GM19023 (cell line): ENCODE data around the gene HTD2.
A peak's percentile ranks its signal among the peaks of the same experiment; 100 is the strongest.
"Not testable (repeated sequence)": the region's sequence is repeated elsewhere in the genome, so short reads cannot be mapped to it uniquely, and the experiment has no call there.

ENCODE experiments used
- ATAC-seq: cut with Tn5 transposase; IDR thresholded peaks from one replicate; pipeline ENCODE4 v1.9.1; 2021; ENCODE audit warnings: mild to moderate bottlenecking, moderate library complexity; ENCODE audit not compliant: unreplicated experiment

The HTD2 gene

DNA sequence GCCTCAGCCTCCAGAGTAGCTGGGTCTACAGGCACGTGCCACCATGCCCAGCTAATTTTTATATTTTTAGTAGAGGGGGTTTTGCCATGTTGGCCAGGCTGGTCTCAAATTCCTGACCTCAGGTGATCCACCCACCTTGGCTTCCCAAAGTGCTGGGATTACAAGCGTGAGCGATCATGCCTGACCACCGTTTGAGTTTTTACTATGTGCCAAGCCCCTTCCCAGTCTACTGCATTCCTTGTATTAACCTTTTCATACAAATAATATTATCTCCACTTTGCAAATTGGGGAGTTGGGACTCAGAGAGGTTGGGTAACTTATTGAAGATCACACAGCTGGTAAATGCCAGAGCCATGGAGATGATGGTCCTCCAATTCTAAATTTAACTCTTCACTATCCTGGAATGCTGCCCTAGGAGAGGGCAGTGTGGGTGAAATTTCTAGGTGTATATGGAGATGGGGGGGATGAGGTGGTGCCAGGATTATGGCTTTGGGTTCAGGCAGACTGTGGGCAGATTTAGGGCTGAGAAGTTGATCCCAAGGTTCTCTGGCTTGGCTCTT is 25.4 kb downstream of the HTD2 start:
- ATAC-seq = no peak

DNA sequence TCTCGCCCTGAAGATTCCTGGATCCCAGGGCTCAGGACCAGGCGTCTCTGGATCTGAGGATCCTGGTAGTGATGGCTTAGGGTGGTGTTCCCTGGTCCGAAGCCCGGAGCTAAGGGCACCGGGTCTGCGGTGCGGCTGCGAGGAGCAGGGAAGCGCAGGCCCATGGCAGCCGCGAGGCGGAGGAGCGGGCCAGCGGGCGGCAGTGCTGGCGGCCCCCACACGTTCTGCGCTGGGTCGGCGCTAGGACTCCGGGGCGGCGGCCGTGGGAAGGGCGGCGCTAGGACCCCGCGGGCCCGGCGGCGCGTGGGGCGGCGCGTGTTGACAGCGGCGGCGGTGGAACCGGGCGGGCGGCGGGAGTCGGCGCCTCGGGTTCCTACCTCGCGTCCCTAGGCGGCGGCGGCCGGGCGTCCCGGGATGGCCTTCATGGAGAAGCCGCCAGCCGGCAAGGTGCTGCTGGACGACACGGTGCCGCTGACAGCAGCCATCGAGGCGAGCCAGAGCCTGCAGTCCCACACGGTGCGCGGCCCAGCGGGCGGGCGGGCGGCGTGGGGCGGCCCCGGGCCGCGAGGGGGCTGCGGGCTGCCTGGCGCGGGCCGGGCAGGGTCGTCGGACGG is 26.4 kb downstream of the HTD2 start, which contains the start of gene PXK:
Gene PXK, plus strand, starts transcription at position 318 of the 614 bp plus-strand sequence. Its CDS starts 97 bp downstream, at position 415.
- ATAC-seq = peak; percentile 94

DNA sequence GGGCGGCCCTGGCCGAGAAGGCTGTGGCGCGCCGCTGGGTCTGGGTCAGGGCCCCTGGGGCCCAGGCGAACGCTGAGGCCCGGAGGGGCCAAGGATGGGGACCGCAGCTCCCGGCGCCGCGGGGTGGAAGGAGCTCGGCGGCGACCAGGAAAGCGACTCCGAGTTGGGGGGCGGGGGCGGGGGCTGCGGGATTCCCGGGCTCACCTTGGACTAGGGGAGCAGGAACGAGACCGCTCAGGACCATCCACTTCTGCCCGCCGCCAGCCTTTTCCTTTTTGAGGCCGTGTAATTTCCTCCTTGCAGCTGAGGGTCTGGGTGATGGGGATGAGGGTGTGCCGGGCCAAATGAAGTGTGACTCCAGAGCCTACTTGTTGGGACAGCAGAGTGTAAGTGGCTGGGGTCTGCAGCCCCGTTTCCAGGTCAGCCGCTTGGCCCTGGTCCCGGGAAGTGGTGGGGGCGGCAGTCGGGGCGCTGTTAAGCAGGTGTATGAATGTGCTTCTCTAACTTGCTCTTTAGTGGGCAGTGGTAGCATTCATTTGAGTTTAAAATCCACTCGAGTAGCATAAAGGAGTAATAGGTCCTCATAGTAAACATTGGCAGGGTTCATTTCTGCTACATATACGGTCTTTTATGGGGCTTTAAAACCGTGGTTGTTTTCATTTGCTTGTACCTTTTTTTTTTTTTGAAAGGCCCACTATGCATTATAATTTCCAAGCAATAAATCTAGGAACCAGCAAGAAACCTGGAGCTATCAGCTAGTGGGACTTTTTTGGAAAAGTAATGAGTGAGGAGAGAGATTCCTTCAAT is 27.1 kb downstream of the HTD2 start:
- ATAC-seq = peak; percentile 37

DNA sequence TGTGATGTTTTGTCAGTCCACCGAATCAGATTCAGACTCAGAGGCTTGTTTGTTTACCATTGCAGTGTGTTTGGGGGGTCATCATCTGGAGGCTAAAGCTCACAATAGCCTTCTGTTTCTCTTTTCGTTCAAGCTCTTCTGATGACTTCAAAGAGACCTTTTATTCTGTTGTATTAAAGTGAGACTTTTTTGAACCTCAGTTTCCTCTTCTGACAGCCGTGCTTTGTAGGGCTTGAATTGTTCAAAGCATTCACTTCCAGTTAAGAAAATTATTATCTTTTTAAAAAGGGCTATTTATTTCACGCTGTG is 27.6 kb downstream of the HTD2 start:
- ATAC-seq = no peak

DNA sequence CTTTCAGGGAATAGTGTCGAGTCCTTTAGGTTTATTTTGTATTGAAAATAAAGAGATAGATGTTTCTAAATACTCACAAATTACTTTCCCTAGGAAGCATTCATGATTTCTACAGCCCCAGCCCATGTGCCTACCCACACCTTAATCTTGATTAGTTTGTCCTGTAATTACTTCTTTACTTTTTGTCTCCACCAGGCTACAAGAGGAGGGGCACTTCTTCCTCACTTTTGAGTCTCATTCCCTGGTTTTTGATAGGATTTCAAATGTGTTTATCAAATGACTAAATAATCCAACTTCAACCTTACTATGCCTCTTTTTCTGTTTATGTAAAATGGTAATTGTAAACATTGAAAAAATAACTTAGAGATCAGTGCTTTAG is 28.2 kb downstream of the HTD2 start:
- no peak for ATAC-seq

DNA sequence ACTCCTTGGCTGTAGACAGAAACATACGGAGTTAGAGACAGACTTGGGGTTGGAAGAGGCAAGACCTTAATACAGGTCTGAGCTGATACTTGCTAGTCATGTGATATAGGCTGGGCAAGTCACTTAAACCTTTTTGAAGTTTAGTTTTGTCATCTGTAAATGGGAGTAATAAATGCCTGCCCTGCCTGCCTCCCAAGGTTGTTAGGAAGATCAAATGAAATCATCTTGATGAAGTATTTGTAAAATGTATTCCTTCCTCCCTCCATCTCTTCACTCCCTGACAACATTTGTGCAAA is 29.3 kb downstream of the HTD2 start:
- no peak for ATAC-seq

DNA sequence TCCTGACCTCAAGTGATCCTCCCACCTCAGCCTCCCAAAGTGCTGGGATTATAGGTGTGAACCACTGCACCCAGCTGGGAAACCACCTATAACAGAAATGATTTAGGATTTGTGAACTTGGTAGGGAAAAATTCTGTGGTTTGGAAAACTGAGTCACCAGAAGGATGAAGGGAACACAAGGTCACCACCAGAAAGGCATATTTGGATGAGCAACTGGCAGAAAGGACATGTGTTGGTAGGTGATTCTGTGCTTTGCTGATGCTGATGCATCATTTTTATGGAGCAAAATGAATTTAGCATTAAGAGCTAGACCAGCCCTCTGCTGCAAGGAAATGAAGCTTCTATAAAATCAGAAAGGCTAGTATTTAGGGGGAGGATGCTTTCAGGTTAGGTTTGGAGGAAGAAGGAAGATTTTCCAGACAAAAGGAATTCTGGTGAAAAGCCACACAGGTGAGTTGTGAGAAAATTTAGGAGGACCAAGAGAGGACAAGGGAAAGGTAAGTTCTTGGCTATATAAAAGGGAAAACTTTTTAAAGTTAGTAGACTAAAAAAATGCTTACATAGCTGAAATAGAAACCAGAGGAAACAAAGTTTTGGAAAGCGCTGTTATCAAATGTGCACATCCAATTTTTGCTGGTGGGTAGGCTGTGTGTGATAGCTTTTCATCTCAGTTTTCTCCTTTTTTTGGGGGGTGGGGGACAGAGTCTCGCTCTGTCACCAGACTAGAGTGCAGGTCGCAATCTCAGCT is 30.0 kb downstream of the HTD2 start:
- no peak for ATAC-seq

DNA sequence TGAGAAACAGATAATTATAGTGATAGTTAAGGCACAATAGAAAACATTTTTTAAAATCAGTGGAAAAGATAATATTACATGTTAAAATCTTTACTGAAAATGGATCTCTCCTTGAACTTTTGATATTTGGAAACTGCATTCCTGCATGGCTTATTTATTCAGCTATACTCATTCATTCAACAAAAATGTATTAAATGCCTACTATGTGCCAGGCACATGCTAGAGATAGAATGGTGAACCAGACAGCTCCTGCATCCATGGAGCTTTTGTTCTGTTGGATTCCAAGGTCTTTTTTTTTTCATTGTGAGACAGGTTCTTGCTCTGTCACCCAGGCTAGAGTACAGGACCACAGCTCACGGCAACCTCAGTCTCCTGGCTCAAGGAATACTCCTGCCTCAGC is 30.9 kb downstream of the HTD2 start:
- no peak for ATAC-seq

DNA sequence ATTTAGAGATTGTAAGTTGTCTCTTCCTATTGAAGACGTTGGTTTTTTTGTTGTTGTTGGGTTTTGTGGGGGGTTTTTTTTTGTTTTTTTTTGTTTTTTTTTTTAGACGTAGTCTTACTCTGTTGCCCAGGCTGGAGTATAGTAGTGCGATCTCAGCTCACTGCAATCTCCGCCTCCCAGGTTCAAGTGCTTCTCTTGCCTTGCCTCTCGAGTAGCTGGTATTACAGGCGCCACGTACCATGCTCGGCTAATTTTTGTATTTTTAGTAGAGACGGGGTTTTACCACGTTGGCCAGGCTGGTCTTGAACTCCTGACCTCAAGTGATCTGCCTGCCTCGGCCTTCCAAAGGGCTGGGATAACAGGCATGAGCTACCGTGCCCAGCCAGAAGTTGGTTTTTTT is 32.8 kb downstream of the HTD2 start:
- ATAC-seq = not testable (repeated sequence)

DNA sequence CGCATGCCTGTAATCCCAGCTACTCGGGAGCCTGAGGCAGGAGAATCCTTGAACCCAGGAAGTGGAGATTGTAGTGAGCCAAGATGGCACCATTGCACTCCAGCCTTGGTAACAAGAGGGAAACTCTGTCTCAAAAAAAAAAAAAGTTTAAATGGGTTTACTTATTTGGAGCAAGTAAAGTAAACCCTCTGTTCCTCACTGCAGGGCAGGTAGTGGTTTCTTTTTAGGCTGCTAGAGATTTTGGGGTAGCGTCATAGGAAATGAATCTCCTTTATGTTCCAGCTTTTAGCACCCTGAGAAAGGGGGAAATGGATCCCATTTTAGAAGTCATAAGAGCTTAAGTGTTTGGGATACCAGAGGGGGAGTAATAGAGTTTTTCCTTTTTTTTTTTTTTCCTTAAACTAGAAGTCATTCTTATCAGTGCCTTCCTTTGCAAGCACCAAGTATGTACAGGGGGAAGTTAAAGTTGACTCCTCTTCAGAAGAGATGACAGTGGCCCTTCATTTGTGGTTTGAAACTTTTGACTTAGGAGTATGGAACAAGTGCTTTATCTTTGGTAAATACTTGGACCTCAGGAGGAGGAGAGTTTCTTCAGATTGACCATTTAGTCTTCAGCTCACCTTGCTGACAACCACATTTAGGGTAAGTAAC is 34.4 kb downstream of the HTD2 start:
- no peak for ATAC-seq

DNA sequence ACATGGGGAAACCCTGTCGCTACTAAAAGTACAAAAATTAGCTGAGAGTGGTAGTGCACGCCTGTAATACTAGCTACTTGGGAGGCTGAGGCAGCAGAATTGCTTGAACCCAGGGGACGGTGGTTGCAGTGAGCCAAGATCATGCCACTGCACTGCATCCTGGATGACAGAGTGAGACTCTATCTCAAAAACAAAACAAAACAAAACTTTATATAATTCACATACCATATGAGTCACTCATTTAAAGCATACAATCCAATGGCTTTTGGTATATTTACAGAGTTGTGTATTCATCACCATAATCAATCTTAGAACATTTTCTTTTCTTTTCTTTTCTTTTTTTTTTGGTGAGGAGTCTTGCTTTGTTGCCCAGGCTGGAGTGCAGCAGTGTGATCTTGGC is 35.1 kb downstream of the HTD2 start:
- ATAC-seq = no peak

DNA sequence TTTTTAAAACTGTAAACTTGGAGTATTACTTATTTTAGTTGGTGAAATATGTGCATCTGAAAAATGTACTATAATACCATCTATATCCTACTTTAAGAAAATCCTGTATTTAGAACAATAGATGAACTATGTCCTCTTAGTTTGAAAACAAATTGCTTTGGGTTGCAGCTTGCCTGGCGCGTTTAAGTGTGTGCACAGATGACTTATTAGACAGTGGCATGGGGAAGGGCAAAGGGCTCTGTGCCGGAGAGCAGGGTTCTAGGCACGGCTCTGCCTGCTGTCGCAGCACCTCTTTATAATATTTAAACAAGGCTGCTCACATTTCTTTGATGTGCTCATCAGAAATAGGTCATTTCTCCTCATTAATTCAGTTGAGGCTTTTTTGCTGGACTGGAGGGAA is 36.4 kb downstream of the HTD2 start:
- no peak for ATAC-seq

DNA sequence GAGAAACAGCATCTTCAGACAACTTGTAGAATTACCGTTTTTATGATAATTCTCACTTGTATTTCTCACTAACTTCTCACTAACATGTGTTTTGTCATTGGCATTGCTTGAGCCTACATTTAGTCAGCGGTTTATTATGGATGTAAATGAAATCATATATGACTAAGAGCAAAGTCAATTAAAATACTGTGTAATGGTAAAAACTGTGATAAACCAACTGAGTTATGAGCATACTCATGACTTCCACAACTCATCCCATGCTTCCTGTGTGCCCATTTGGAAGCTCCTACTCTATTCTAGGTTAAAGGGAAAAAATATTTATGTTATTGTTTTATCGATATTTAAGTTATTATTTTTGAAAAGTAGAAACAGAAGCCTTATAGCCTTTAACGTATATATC is 39.1 kb downstream of the HTD2 start:
- no peak for ATAC-seq

DNA sequence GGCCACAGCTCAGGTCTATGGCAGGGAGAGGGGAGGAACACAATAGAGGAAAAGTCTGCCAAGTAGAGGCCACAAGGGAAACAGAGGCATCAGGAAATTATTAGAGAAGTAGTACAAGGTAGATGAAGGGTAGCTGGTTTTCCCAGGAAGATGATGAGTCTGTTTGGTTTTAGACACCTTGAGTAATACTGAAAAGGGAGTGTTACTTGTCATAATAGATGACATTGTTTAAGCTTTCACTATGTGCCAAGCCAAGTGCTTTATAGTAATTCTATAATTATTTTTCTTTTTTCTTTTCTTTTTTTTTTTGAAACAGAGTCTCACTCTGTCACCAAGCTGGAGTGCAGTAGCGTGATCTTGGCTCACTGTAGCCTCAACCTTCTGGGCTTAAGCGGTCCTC is 40.0 kb downstream of the HTD2 start:
- ATAC-seq = no peak

DNA sequence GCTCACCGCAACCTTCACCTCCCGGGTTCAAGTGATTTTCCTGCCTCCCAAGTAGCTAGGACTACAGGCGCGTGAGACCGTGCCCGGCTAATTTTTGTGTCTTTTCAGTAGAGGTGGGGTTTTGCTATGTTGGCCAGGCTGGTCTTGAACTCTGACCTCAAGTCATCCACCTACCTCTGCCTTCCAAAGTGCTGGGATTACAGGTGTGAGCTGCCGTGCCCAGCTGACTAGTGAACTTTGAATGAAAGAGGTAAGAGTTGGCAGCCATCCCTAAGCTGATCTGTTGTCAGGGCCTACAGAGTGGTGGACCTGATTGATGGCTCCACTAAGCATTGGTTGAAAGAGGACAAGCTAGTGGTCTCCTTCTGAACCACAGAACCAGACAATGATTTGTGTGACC is 41.7 kb downstream of the HTD2 start:
- ATAC-seq = no peak

DNA sequence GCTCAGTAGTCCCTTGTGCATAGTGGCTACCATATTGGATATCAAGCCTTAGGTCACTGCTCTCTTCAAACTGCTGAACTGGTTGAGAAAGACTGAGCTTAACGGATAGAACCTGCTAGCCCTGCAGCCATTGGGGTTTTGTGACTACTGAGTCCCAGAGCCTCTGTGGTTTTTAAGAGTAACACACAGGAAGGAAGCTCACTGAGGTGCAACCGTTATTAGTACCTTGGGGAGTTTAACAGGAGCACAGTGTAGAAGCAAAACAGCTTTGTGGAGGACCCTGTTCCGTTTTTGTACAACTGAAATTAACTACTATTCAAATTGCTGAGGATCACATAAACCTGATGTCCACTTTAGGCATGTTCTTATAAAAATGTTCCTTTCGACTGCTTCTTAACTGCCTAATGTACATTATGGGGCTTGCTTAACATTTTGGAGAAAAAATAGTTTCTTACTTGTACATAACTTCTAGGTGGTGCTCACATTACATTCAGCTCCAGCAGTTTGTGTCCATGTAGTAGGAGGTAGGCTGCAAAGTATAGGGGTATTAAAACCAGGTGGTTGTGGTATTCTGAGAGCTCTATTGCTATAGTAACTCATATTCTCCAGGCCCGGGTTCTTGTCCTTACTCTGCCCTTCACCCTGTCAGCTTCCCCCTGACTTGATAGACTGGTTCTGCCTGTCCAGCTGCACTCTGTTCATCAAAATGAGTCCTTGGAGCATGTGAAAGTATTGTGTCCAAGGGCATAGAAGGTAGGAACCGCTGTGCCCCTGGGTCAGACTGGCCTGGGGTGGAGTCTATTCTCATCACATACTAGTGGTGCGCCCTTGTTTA is 43.7 kb downstream of the HTD2 start:
- peak; percentile 83 for ATAC-seq

DNA sequence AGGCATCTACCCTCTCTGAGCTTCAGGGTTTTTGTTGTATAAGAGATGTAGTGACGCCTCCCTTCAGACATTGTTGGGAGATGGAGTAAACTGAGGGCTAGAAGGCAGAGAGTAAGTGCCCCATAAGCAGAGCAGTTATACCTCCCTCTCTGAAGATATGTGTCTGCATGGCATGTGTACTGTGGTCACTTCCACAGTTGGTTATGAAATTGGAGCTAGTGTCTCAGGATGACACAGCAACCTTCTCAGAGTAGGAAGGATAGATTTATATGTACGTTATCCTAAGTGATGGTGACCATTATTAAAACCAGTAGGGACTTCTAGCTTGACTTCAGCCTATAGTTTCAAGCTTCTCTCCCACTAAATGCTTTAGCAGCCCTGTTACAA is 44.3 kb downstream of the HTD2 start:
- peak; percentile 4 for ATAC-seq

DNA sequence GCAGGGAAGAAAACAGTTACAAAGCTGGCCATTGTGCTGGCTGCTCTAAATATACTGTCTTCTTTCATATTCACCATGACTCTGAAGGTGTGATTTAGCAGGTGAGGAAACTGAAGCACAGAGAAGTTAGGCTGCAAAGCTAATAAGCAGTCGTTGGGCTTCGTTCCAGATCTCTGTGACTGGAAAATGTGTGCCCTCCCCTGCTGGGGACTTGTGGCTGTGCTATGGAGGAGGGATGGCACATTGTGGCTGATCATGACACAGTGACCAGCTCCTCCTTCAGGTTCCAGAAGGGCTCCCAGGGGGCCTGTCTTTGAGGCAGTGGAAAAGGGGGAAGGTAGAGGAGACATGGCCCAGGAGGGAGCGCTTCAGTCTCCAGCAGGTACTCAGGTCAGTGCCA is 45.6 kb downstream of the HTD2 start:
- ATAC-seq = no peak

DNA sequence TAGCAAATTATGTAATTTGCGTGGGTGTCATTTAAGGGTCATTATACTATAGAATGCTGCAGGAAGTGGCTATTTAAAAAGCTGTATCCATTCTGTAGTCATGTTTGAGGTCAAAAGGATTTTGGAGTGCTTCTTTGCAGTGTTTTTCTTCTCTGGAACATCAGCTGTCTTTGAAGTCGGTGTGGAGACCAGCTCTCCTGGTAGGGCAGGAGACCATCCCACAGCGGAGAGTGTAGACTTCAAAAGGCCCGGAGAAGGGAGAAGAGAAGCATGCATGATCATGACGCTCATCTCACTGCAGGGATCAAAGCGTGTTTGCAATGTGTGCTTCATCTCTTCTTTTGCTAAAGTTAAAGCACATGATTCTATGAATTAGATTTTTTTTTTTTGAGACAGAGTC is 46.3 kb downstream of the HTD2 start:
- ATAC-seq = no peak

DNA sequence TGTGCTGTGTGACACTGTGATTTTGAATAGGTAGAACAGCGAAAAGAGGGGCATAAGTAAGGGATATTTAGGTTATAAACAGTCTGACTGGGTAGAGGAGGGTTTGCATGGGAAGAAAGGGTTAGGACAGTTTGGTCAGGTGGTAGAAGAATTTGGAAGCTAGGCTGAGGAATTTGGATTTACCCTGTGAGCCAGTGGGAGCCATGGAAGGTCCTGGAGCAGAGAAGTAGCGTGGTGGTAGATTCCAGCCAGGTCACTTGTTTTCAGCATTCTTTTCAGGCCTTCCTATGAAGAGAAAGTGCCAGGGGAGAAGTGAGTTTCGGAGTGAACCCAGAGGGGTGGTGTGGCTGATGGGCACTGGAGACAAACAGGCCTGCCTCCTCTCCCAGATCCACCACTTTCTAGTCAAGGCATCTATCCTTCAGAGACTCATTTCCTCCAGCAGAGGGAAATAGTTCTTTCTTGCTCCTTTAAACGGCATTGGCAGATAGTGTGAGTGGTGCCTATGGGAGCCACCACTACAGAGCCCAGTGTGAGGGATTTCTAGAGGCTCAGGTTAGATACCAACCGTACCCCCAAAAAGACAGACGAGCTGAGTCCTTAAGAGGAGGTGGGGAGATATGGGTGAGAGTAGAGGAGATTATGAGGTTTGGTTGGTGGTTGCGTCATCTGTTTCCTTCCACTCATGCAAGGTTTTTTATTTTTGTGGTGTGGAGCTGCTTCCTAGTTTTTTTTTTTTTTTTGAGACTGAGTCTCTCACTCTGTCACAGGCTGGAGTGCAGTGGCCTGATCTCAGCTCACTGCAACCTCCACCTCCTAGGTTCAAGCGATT is 47.6 kb downstream of the HTD2 start:
- ATAC-seq = no peak
